K562 (cell line): ENCODE measurements around the gene STK11. TPM values are rescaled to one million over a fixed set of nuclear protein-coding genes. Genes with fewer than 3 reads are reported as not detected.

ENCODE experiments used
- DLX4 ChIP-seq: fragments of 250-450 bp; sonication (Bioruptor Pico); IDR thresholded peaks from 2 replicates; pipeline ENCODE4 v1.6.1; 2021; ENCODE audit warnings: mild to moderate bottlenecking
- FOXA3 ChIP-seq, 2 experiments: fragments of 450-650 bp in 1 of 2; sonication (generic) in 1 of 2; formaldehyde crosslinking; IDR thresholded peaks in 1 of 2; conservative IDR thresholded peaks in 1 of 2; 2 replicates each; pipeline versions ENCODE4 v1.4.0 to v1.8.0; 2020 to 2022; ENCODE audit warnings: mild to moderate bottlenecking in 2 of 2, missing genetic modification reagents in 1 of 2
- HEY1 ChIP-seq: fragments of 250-450 bp; sonication (Bioruptor Pico); IDR thresholded peaks from 2 replicates; pipeline ENCODE4 v1.5.0; 2020; ENCODE audit warnings: mild to moderate bottlenecking, moderate library complexity, borderline replicate concordance
- LARP7 ChIP-seq: fragments of 450-650 bp; IDR thresholded peaks from 2 replicates; pipeline ENCODE4 v1.6.1; 2016
- MCM2 ChIP-seq: fragments of 450-650 bp; IDR thresholded peaks from 2 replicates; pipeline ENCODE4 v1.6.1; 2017; ENCODE audit warnings: low read depth, mild to moderate bottlenecking
- NCOA2 ChIP-seq, 2 experiments: fragments of 450-650 bp; IDR thresholded peaks; 2 replicates each; pipeline ENCODE4 v1.6.1; 2018; ENCODE audit warnings: mild to moderate bottlenecking in 2 of 2, moderate library complexity in 1 of 2; ENCODE audit not compliant: partially characterized antibody in 2 of 2
- NR2C1 ChIP-seq, 2 experiments: fragments of 450-650 bp; IDR thresholded peaks; 2 replicates each; pipeline ENCODE4 v1.6.1; 2017; ENCODE audit warnings: mild to moderate bottlenecking in 2 of 2, antibody characterized with exemption in 1 of 2, inconsistent platforms in 1 of 2, missing compliant biosample characterization in 1 of 2, missing genetic modification characterization in 1 of 2
- PKNOX1 ChIP-seq: fragments of 450-650 bp; IDR thresholded peaks from 2 replicates; pipeline ENCODE4 v1.6.1; 2016
- POLR2G ChIP-seq: fragments of 200-400 bp; formaldehyde crosslinking; IDR thresholded peaks from 2 replicates; pipeline ENCODE4 v1.6.1; 2017; ENCODE audit warnings: low read depth, mild to moderate bottlenecking, antibody characterized with exemption, low read length, moderate library complexity
- PTBP1 ChIP-seq: fragments of 200-400 bp; formaldehyde crosslinking; IDR thresholded peaks from 2 replicates; pipeline ENCODE4 v1.6.1; 2017; ENCODE audit warnings: low read depth, low read length
- YY1 ChIP-seq, 3 experiments: IDR thresholded peaks; 2 replicates each; pipeline ENCODE4 v1.6.1; 2011; ENCODE audit warnings: low read length in 2 of 3, mild to moderate bottlenecking in 2 of 3, moderate library complexity in 2 of 3, borderline replicate concordance in 1 of 3, control low read depth in 1 of 3, low read depth in 1 of 3; ENCODE audit not compliant: insufficient read depth in 3 of 3, insufficient replicate concordance in 2 of 3, control insufficient read depth in 1 of 3, insufficient read length in 1 of 3; ENCODE audit errors: extremely low read depth in 1 of 3
- ZC3H8 ChIP-seq: fragments of 450-650 bp; IDR thresholded peaks from 2 replicates; pipeline ENCODE4 v1.6.1; 2017
- ZNF184 ChIP-seq: sonication (generic); formaldehyde crosslinking; IDR thresholded peaks from 2 replicates; pipeline ENCODE4 v1.5.0; 2020; ENCODE audit warnings: missing genetic modification reagents
- ZNF24 ChIP-seq: fragments of 450-650 bp; IDR thresholded peaks from 2 replicates; pipeline ENCODE4 v1.6.1; 2016
- polyA plus RNA-seq, 8 experiments: library from polyadenylated mRNA; depleted of rRNA in 4 of 8; stranded (reverse) in 5 of 8; unstranded in 3 of 8; fragments of >200 nt; fragmentation: Nextera tagmentation in 2 of 8; fragmentation: Illumina TruSeq in 1 of 8; extraction: Ambion mirVana in 2 of 8; extraction: Trizol in 1 of 8; gene quantifications; 2 replicates each; pipeline versions ENCODE4 v1.2.1 to v1.2.3, GENCODE V29; 2011 to 2014; ENCODE audit warnings: inconsistent platforms in 1 of 8, missing spikeins in 1 of 8
- total RNA-seq, 7 experiments: library from RNA; depleted of rRNA in 6 of 7; stranded (reverse); fragments of >200 nt in 6 of 7; fragmentation: Illumina TruSeq in 2 of 7; extraction: Trizol in 2 of 7; gene quantifications; 2 replicates each; pipeline versions ENCODE4 v1.2.1 to v1.2.3, GENCODE V29; 2011 to 2021; ENCODE audit warnings: low replicate concordance in 1 of 7
- TF ChIP-seq, protein P1 (sequence below), 2 experiments: fragments of 450-650 bp in 1 of 2; sonication (generic) in 1 of 2; formaldehyde crosslinking; conservative IDR thresholded peaks; 2 replicates each; pipeline versions ENCODE4 v1.4.0 to v1.8.1; 2020 to 2022; ENCODE audit warnings: mild to moderate bottlenecking in 1 of 2, missing genetic modification reagents in 1 of 2
- TF ChIP-seq, protein P2 (sequence below): sonication (generic); formaldehyde crosslinking; IDR thresholded peaks from 2 replicates; pipeline ENCODE4 v1.4.0; 2020; ENCODE audit warnings: mild to moderate bottlenecking, missing genetic modification reagents
- TF ChIP-seq, protein P3 (sequence below), 2 experiments: fragments of 150-350 bp in 1 of 2; IDR thresholded peaks; 2 replicates each; pipeline ENCODE4 v1.6.1; 2012 to 2016; ENCODE audit warnings: low read depth in 2 of 2, low read length in 2 of 2, mild to moderate bottlenecking in 1 of 2, moderate library complexity in 1 of 2

STK11 gene
- total and polyA plus RNA-seq, 9 of the 15 experiments (the other 6 are each of a cell fraction or from before 2014, with no cell fraction given), result 0.15 to 96.5 (median 31.7) TPM

DNA sequence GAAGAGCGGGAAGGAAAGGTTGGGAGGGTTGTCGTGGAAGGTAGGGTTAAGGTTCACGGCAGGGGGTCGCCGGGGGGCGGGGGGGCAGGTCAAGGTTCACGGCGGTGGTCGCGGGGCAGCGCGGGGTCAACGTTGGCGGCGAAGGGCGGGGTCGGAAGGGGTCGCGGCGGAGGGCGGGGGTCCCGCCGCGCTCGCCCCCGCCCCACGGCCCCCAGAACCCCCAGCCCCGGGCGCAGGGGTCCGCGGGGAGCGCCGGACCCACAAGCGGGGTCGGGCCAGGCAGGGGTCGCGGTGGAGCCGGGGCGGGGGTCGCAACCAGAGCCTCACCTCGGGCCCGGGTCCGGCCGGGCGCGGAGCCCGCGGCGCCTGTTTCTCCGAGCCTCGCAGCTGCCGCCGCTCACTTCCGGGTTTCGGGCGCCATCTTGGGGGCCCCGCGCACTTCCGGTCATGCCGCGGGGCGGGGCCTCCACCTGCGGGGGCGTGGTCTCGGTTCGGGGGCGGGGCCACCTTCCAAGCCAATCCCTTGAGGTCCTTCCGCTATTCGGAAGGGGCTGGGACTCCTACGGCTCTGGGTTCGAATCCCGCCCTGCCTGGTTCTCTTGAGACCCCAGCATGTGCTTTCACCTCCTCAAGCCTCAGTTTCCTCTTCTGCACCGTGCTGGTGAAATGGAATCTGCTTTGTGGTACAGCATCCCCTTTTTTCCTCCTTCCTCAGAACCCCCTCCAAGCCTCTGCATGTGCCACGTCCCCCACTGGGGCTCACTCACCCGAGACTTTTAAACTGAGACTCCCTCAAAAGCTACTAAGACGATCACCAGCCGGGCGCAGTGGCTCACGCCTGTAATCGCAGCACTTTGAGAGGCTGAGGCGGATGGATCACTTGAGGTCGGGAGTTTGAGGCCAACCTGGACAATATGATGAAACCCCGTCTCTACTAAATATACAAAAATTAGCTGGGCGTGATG lies 31.5 kb upstream of the STK11 start, which contains the start of gene SBNO2 (continued):
- TF ChIP-seq YY1 (IDR thresholded peaks at IDR 0.05; ENCODE audit: borderline replicate concordance in 1 of 3, control insufficient read depth in 1 of 3, extremely low read depth in 1 of 3, insufficient read depth in 3 of 3, insufficient read length in 1 of 3, insufficient replicate concordance in 2 of 3, low read depth in 1 of 3, low read length in 2 of 3) (peak; percentile 87 to 99 (median 98)), NR2C1 (IDR thresholded peaks at IDR 0.05) (no peak), NR2C1 (tag; IDR thresholded peaks at IDR 0.05) (no peak), ZC3H8 (no peak), ZNF184 (no peak), FOXA3 (CRISPR knock-in tag; conservative IDR thresholded peaks at IDR 0.05 in 1 of 2, IDR thresholded peaks at IDR 0.05 in 1 of 2) (no peak), PTBP1 (no peak), HEY1 (no peak), NCOA2 (IDR thresholded peaks at IDR 0.05; ENCODE audit: partially characterized antibody in 2 of 2) (no peak), PKNOX1 (peak; percentile 12; the same call in 1 of the 2 replicates), ZNF24 (no peak), LARP7 (0 out of 2 replicates have a peak, but pooled peaks have one; percentile 35), MCM2 (no peak), DLX4 (CRISPR knock-in tag) (no peak), POLR2G (peak; percentile 93)
- TF ChIP-seq, protein P1, sequence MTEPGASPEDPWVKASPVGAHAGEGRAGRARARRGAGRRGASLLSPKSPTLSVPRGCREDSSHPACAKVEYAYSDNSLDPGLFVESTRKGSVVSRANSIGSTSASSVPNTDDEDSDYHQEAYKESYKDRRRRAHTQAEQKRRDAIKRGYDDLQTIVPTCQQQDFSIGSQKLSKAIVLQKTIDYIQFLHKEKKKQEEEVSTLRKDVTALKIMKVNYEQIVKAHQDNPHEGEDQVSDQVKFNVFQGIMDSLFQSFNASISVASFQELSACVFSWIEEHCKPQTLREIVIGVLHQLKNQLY (CRISPR knock-in tag; conservative IDR thresholded peaks at IDR 0.05), result no peak
- TF ChIP-seq, protein P2, sequence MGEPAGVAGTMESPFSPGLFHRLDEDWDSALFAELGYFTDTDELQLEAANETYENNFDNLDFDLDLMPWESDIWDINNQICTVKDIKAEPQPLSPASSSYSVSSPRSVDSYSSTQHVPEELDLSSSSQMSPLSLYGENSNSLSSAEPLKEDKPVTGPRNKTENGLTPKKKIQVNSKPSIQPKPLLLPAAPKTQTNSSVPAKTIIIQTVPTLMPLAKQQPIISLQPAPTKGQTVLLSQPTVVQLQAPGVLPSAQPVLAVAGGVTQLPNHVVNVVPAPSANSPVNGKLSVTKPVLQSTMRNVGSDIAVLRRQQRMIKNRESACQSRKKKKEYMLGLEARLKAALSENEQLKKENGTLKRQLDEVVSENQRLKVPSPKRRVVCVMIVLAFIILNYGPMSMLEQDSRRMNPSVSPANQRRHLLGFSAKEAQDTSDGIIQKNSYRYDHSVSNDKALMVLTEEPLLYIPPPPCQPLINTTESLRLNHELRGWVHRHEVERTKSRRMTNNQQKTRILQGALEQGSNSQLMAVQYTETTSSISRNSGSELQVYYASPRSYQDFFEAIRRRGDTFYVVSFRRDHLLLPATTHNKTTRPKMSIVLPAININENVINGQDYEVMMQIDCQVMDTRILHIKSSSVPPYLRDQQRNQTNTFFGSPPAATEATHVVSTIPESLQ (CRISPR knock-in tag), result no peak
- TF ChIP-seq, protein P3, sequence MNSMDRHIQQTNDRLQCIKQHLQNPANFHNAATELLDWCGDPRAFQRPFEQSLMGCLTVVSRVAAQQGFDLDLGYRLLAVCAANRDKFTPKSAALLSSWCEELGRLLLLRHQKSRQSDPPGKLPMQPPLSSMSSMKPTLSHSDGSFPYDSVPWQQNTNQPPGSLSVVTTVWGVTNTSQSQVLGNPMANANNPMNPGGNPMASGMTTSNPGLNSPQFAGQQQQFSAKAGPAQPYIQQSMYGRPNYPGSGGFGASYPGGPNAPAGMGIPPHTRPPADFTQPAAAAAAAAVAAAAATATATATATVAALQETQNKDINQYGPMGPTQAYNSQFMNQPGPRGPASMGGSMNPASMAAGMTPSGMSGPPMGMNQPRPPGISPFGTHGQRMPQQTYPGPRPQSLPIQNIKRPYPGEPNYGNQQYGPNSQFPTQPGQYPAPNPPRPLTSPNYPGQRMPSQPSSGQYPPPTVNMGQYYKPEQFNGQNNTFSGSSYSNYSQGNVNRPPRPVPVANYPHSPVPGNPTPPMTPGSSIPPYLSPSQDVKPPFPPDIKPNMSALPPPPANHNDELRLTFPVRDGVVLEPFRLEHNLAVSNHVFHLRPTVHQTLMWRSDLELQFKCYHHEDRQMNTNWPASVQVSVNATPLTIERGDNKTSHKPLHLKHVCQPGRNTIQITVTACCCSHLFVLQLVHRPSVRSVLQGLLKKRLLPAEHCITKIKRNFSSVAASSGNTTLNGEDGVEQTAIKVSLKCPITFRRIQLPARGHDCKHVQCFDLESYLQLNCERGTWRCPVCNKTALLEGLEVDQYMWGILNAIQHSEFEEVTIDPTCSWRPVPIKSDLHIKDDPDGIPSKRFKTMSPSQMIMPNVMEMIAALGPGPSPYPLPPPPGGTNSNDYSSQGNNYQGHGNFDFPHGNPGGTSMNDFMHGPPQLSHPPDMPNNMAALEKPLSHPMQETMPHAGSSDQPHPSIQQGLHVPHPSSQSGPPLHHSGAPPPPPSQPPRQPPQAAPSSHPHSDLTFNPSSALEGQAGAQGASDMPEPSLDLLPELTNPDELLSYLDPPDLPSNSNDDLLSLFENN (IDR thresholded peaks at IDR 0.05; ENCODE audit: low read depth in 2 of 2, low read length in 2 of 2), result no peak; a peak in 1 of 4 replicates
